Natural killer cell treated with Interleukin-12 subunit alpha and Interleukin-12 subunit beta and Interleukin-15 and Interleukin-18, amount 100 ng/mL, for 72 hours (primary cell): ENCODE measurements around the gene PAM. TPM values are rescaled to one million over a fixed set of nuclear protein-coding genes. Genes with fewer than 3 reads are reported as not detected.

Source experiments
- ATAC-seq, 2 donors: fragments of 150-1000 bp; cut with Tn5 transposase in 1 of 2; sonication (Bioruptor Pico), chemical (Tn5 transposase) in 1 of 2; 2 replicates each; pipeline ENCODE4 v1.10.0; 2021
- DNase-seq: peaks from one replicate; pipeline ENCODE4 v3.0.0; 2022; ENCODE audit warnings: low spot score
- H3K27ac Mint-ChIP-seq, 2 donors: 1 replicate in 1 of 2; 2 replicates in 1 of 2; pipeline ENCODE4 v1.8.0; 2022; ENCODE audit warnings: mixed read lengths in 2 of 2, mild to moderate bottlenecking in 1 of 2, moderate library complexity in 1 of 2
- H3K27me3 Mint-ChIP-seq, 2 donors: 1 replicate in 1 of 2; 2 replicates in 1 of 2; pipeline ENCODE4 v1.8.0; 2022; ENCODE audit warnings: mixed read lengths in 2 of 2
- H3K36me3 Mint-ChIP-seq: one replicate; pipeline ENCODE4 v1.8.0; 2022; ENCODE audit warnings: mixed read lengths
- H3K4me1 Mint-ChIP-seq, 2 donors: 1 replicate in 1 of 2; 2 replicates in 1 of 2; pipeline ENCODE4 v1.8.0; 2022; ENCODE audit warnings: low read depth in 2 of 2, mixed read lengths in 2 of 2, mild to moderate bottlenecking in 1 of 2
- H3K4me3 Mint-ChIP-seq: one replicate; pipeline ENCODE4 v1.8.0; 2022; ENCODE audit warnings: mixed read lengths
- H3K9me3 Mint-ChIP-seq: 2 replicates; pipeline ENCODE4 v1.8.0; 2022; ENCODE audit warnings: mixed read lengths
- total RNA-seq, 2 donors: library from RNA; stranded (reverse); gene quantifications; one replicate each; pipeline ENCODE4 v1.2.3, GENCODE V29; 2022

Gene PAM
- total RNA-seq, 2 donors from 2014 or later: 86.3 to 124 TPM

DNA sequence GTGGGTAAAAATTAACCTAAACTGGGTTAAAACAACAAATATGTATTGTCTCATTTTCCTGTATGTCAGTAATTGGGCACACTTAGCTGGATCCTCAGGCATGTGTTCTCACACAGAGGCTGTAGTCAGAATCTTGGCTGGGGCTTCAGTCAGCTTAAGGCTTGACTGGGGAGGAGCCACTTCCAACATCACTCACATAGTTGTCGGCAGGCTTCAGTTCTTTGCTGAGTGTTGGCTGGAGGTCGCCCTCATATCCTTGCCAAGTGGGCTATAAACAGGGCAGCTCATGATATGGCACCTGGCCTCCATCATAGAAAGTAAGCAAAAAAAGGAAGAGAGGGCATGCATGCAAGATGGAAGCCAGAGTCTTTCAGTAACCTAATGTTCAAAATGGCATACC is 191.9 kb downstream of the PAM start:
- Mint-ChIP-seq H3K27ac (no peak overlapping the region), H3K4me3 (no peak overlapping the region), H3K4me1 (peaks cover 0 to 5% of the 10 kb centered on the region in 2 donors), H3K9me3 (no peaks in the 10 kb centered on the region), H3K27me3 (no peaks in the 10 kb centered on the region), H3K36me3 (peaks cover 20% of the 10 kb centered on the region)
- DNase-seq (no peak), ATAC-seq (no peak)

- Mint-ChIP-seq H3K4me1 (peaks cover 3 to 10% of the 10 kb centered on the region in 2 donors), H3K9me3 (no peaks in the 10 kb centered on the region), H3K36me3 (peaks cover 19% of the 10 kb centered on the region), H3K27me3 (no peaks in the 10 kb centered on the region), H3K27ac (no peak overlapping the region), H3K4me3 (no peak overlapping the region)
- ATAC-seq (no peak), DNase-seq (no peak)
Measured at GRCh38 chr5:102955488-102955887, 200.4 kb downstream of the PAM start.

- no peaks in the 10 kb centered on the region for H3K9me3 Mint-ChIP-seq
- H3K27me3 Mint-ChIP-seq: no peaks in the 10 kb centered on the region
- peaks cover 18% of the 10 kb centered on the region for H3K36me3 Mint-ChIP-seq
- DNase-seq (no peak), ATAC-seq (no peak)
- no peak overlapping the region for H3K27ac Mint-ChIP-seq
- no peak overlapping the region for H3K4me3 Mint-ChIP-seq
- H3K4me1 Mint-ChIP-seq: peaks cover 3 to 10% of the 10 kb centered on the region in 2 donors
Measured at GRCh38 chr5:102956599-102956998, 201.5 kb downstream of the PAM start.

GRCh38 chr5:102957141-102957540 is 202.0 kb downstream of the PAM start:
- Mint-ChIP-seq H3K27ac (no peak overlapping the region), H3K27me3 (no peaks in the 10 kb centered on the region), H3K36me3 (peaks cover 18% of the 10 kb centered on the region), H3K4me1 (peaks cover 3 to 10% of the 10 kb centered on the region in 2 donors), H3K4me3 (no peak overlapping the region), H3K9me3 (no peaks in the 10 kb centered on the region)
- DNase-seq: no peak
- no peak for ATAC-seq

DNA sequence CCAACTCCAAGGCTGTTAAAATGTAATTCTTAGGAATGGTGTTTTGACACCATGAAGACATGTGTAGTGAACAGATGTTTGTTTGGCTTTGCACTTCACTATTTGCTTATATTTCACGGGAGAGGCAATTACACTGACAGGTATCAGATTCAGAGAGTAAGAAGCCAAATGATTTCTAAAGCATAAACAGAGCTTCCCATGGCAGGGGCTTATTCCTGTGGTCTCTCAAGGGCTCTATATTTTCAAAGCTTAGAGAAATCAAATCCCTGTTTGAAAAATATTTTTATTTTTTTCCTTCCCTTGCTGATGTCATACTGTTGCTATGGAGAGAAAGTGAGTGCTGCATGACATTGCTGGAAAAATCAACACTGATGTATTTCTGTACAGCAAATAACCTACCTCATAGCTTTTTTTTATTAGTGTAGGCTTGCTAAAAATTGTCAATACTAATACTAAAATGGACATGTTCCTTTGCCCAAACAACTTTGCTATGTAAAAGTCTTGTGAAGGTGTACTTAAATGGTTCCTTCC is 203.4 kb downstream of the PAM start:
- H3K4me1 Mint-ChIP-seq: peaks cover 3 to 10% of the 10 kb centered on the region in 2 donors
- H3K27me3 Mint-ChIP-seq: no peaks in the 10 kb centered on the region
- no peaks in the 10 kb centered on the region for H3K9me3 Mint-ChIP-seq
- DNase-seq: no peak
- peaks cover 9% of the 10 kb centered on the region for H3K36me3 Mint-ChIP-seq
- peak overlapping the region in 1 of 2 donors; percentile 12 for H3K27ac Mint-ChIP-seq
- H3K4me3 Mint-ChIP-seq: no peak overlapping the region
- no peak for ATAC-seq

DNA sequence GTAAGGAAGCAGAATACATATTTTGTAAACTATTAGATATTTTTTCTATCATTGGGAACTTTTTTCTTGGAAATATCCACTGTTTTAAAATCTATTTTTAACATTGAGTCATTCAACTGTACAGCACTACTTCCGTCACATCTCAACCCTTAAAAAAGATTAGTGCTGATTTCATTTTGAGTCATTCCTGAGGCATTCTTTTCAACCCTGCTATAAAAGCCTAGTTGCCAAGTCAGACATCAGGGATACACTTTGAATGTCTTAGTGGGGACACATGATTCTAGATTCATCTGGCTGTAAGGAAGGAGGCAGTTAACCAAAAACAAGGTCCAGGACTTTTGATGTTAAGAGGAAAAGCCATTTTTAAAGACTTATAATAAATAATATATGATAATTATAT is 203.9 kb downstream of the PAM start:
- DNase-seq (no peak), ATAC-seq (peak in 1 of 2 donors; percentile 56)
- peaks cover 9% of the 10 kb centered on the region for H3K36me3 Mint-ChIP-seq
- peaks cover 3 to 10% of the 10 kb centered on the region in 2 donors for H3K4me1 Mint-ChIP-seq
- no peaks in the 10 kb centered on the region for H3K9me3 Mint-ChIP-seq
- H3K27me3 Mint-ChIP-seq: no peaks in the 10 kb centered on the region
- H3K4me3 Mint-ChIP-seq: no peak overlapping the region
- no peak overlapping the region for H3K27ac Mint-ChIP-seq

- ATAC-seq: no peak
- Mint-ChIP-seq H3K27ac (no peak overlapping the region), H3K36me3 (peaks cover 9% of the 10 kb centered on the region), H3K4me1 (peaks cover 3 to 10% of the 10 kb centered on the region in 2 donors), H3K9me3 (no peaks in the 10 kb centered on the region), H3K4me3 (no peak overlapping the region), H3K27me3 (no peaks in the 10 kb centered on the region)
- no peak for DNase-seq
Measured at GRCh38 chr5:102961671-102962070, 206.6 kb downstream of the PAM start.

GRCh38 chr5:102965653-102966052 is 210.5 kb downstream of the PAM start:
- no peaks in the 10 kb centered on the region for H3K36me3 Mint-ChIP-seq
- H3K4me1 Mint-ChIP-seq: peaks cover 0 to 7% of the 10 kb centered on the region in 2 donors
- no peak overlapping the region for H3K27ac Mint-ChIP-seq
- no peaks in the 10 kb centered on the region for H3K27me3 Mint-ChIP-seq
- no peak overlapping the region for H3K4me3 Mint-ChIP-seq
- no peaks in the 10 kb centered on the region for H3K9me3 Mint-ChIP-seq
- DNase-seq (no peak), ATAC-seq (no peak)

DNA sequence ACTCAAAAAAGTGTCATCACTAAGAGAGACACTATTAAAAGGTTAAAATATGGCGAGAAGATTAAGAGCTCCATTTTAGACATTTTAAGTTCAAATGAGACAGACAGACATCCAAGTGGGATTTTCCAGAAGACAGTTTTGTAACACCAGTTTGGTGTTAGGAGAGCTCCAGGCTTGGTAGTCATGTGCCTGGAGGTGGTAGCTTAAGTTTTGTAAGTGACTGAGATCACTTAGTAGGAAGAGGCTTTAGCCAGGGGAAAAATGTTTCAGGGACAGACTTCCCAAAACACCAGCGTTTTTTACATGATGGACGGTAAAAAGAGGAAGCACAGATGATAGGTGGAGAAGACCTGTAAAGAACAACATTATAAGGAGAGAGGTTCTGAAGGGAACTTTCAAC is 214.5 kb downstream of the PAM start:
- peak overlapping the region in 1 of 2 donors; percentile 1 for H3K27ac Mint-ChIP-seq
- H3K36me3 Mint-ChIP-seq: no peaks in the 10 kb centered on the region
- ATAC-seq: no peak
- peaks cover 0 to 13% of the 10 kb centered on the region in 2 donors for H3K4me1 Mint-ChIP-seq
- DNase-seq: no peak
- H3K27me3 Mint-ChIP-seq: no peaks in the 10 kb centered on the region
- no peak overlapping the region for H3K4me3 Mint-ChIP-seq
- no peaks in the 10 kb centered on the region for H3K9me3 Mint-ChIP-seq

DNA sequence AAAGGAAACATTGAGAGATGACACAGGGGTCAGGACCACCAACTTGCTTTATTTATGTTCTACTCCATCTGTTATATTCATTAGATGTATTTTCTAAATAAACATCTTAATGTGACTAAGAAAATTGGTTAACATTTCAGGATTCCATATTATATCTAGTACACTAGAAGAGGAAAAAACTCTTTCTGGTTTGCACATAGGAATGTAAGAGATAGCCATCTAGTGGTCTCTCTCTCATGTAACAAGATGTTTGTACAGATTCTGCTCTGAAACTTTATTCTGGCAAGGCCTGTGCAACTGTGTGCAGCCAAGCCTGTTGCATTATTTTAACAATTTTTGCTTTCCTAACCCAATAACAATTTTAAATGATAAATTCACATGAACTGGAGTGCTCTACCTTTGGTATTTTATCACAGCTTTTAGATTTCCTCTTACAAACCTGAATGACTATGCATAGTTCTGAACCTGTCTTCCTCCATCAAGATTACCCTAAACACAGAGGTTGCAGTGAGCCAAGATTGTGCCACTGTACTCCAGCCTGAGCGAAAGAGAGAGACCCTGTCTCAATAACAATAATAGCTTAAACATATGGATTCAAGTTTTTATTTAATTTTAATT is 216.7 kb downstream of the PAM start:
- H3K4me3 Mint-ChIP-seq: no peak overlapping the region
- ATAC-seq (no peak), DNase-seq (no peak)

GRCh38 chr5:102974177-102974576 is 219.1 kb downstream of the PAM start:
- peaks cover 0 to 13% of the 10 kb centered on the region in 2 donors for H3K4me1 Mint-ChIP-seq
- no peak overlapping the region for H3K27ac Mint-ChIP-seq
- H3K4me3 Mint-ChIP-seq: no peak overlapping the region

More for the DNA sequence above, 216.7 kb downstream of the PAM start:
- peak overlapping the region in 1 of 2 donors; percentile 51 for H3K27ac Mint-ChIP-seq
- peaks cover 0 to 13% of the 10 kb centered on the region in 2 donors for H3K4me1 Mint-ChIP-seq
- no peaks in the 10 kb centered on the region for H3K9me3 Mint-ChIP-seq
- H3K36me3 Mint-ChIP-seq: no peaks in the 10 kb centered on the region
- no peaks in the 10 kb centered on the region for H3K27me3 Mint-ChIP-seq

DNA sequence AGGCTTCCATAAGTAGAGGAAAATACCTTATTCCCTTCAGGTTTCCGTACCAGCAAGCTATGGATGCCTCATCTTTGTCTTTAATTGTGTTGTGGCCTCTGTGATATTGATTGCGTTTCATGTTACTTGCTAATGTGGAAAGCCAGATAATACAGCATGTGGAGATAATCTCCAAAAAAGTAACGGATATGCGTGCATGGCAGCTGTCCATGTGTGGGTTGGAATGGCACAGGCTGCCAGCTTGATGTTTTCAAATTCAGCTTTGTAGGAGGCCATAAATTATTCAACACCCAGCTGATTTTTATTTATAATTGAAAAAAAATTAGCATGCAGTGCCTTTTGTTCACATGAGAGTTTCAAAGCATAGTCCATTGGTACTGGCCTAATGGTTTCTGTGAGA is 219.9 kb downstream of the PAM start:
- no peak overlapping the region for H3K4me3 Mint-ChIP-seq
- peaks cover 0 to 6% of the 10 kb centered on the region in 2 donors for H3K4me1 Mint-ChIP-seq
- no peak for DNase-seq
- H3K27ac Mint-ChIP-seq: no peak overlapping the region
- no peak for ATAC-seq
- no peaks in the 10 kb centered on the region for H3K27me3 Mint-ChIP-seq
- no peaks in the 10 kb centered on the region for H3K9me3 Mint-ChIP-seq
- no peaks in the 10 kb centered on the region for H3K36me3 Mint-ChIP-seq

More at GRCh38 chr5:102974177-102974576, 219.1 kb downstream of the PAM start:
- no peak for DNase-seq
- Mint-ChIP-seq H3K27me3 (no peaks in the 10 kb centered on the region), H3K36me3 (no peaks in the 10 kb centered on the region), H3K9me3 (no peaks in the 10 kb centered on the region)
- no peak for ATAC-seq

GRCh38 chr5:102975457-102976182 is 220.5 kb downstream of the PAM start:
- no peak for ATAC-seq

DNA sequence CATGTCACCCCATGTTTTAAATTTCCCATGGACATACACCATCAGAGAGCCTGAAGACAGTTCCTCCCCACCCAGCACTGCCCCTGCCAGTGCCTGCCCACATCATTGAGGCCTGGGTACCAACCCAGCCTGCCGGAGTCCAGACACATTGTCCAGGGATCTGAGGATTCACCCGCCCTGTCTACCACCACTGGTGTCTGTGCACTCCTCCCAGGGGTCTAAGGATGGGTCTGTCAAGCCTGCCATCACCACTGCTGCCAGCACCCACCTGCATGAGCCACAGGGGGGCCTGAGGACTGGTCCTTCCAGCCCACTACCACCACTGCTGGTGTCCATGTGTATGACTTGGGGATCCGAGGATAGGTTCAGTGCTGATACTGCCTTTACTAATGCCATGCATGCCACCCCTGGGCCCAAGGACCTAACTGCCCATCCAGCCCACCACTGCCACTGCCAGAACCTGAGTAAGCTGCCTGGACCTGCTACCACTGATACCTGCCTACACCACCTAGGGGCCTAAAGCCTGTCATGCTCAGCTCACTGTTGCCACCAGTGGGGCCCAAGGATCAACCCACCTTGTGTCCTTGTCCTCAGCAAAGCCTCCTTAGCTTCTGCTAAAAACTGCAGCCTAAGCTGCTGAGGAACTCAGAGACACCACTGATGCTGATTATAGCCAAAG is 227.0 kb downstream of the PAM start:
- H3K27me3 Mint-ChIP-seq: no peaks in the 10 kb centered on the region

More at GRCh38 chr5:102975457-102976182, 220.5 kb downstream of the PAM start:
- H3K36me3 Mint-ChIP-seq: no peaks in the 10 kb centered on the region
- no peak overlapping the region for H3K27ac Mint-ChIP-seq
- H3K4me3 Mint-ChIP-seq: no peak overlapping the region
- H3K9me3 Mint-ChIP-seq: no peaks in the 10 kb centered on the region
- H3K27me3 Mint-ChIP-seq: no peaks in the 10 kb centered on the region
- H3K4me1 Mint-ChIP-seq: peaks cover 0 to 6% of the 10 kb centered on the region in 2 donors
- no peak for DNase-seq

More for the DNA sequence above, 227.0 kb downstream of the PAM start:
- Mint-ChIP-seq H3K9me3 (peaks cover 2% of the 10 kb centered on the region), H3K4me3 (no peak overlapping the region), H3K4me1 (no peaks in the 10 kb centered on the region), H3K36me3 (peaks cover 18% of the 10 kb centered on the region), H3K27ac (no peak overlapping the region)
- ATAC-seq: peak; percentile 9 to 40
- DNase-seq: no peak
